ENCODE measurements around the gene CCIN.

GRCh38 chr9:36138901-36139300 is 30.3 kb upstream of the CCIN start:
- TF ChIP-seq, protein P1, sequence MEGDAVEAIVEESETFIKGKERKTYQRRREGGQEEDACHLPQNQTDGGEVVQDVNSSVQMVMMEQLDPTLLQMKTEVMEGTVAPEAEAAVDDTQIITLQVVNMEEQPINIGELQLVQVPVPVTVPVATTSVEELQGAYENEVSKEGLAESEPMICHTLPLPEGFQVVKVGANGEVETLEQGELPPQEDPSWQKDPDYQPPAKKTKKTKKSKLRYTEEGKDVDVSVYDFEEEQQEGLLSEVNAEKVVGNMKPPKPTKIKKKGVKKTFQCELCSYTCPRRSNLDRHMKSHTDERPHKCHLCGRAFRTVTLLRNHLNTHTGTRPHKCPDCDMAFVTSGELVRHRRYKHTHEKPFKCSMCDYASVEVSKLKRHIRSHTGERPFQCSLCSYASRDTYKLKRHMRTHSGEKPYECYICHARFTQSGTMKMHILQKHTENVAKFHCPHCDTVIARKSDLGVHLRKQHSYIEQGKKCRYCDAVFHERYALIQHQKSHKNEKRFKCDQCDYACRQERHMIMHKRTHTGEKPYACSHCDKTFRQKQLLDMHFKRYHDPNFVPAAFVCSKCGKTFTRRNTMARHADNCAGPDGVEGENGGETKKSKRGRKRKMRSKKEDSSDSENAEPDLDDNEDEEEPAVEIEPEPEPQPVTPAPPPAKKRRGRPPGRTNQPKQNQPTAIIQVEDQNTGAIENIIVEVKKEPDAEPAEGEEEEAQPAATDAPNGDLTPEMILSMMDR (IDR thresholded peaks at IDR 0.05): no peak
- no peak for TF ChIP-seq ZFX (IDR thresholded peaks at IDR 0.05; ENCODE audit: borderline replicate concordance)

Data from 22Rv1 (cell line).